Stimulated activated CD4-positive, alpha-beta T cell treated with anti-CD3 and anti-CD28 coated beads, TNF-alpha, amount 100 ng/mL, for 1 hour (primary cell): Measurements from ENCODE around the gene ULBP2.
"Not testable (repeated sequence)": the region's sequence is repeated elsewhere in the genome, so short reads cannot be mapped to it uniquely, and the experiment has no call there.

Experiments used
- DNase-seq, 3 donors: peaks; one replicate each; pipeline ENCODE4 v3.0.0-alpha.2; 2020; ENCODE audit warnings: low read depth in 3 of 3, low spot score in 1 of 3

Gene ULBP2

DNA sequence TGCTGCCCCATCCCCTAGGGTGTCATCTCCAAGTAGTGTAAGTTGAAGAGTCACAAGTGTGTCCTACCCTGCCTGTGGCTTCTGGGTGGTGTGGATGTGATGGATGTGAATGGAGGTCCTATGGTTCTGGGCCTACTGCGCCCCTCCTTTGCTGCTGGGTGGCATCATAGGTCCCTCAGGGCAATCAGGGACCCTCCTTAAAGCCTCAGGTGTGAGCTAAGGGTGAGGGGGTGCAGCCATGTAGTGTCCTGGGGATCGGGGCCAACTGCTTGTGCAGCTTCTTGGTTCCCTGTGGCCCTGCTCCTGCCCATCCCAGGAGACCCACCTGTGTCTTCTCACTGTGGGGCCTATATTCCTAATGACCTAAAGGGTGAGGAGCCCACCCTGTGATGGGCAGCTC, 24.5 kb downstream of the ULBP2 start:
- DNase-seq: not testable (repeated sequence)

- no peak for DNase-seq
Measured at GRCh38 chr6:149967591-149967990, 25.8 kb downstream of the ULBP2 start.

DNA sequence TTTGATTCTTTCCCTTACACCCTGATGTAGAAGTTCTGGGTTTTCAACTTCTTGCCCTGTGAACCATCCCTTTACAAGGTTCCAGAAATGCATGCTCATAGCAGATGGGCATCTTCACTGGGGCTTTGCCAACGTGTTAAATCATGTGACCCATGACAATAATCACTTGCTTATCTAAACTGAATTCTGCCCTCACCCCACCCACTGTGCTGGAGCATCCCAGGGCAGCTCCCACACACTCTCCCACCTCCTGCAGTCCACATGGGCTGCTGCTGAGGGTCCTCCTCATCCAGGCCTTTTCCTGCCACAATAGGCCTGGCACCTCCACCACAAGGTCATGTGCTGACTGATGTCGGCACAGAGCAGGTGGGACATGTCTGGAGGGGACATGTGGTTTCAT, 26.2 kb downstream of the ULBP2 start:
- not testable (repeated sequence) for DNase-seq

DNA sequence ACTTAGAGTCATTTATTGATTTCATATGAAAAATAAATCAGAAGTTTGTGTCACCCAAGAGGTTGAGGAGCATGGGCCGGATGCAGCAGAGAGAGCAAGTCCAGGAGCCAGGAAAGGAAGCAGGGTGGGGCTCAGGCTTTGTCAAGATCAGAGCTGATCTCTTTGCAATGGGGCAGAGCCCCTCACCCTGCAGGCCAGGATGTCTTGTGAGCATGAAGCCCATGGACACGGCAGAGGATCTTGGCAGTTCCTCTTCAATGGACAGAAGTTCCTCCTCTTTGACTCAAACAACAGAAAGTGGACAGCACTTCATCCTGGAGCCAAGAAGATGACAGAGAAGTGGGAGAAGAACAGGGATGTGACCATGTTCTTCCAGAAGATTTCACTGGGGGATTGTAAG, 27.1 kb downstream of the ULBP2 start:
- DNase-seq: not testable (repeated sequence)

DNA sequence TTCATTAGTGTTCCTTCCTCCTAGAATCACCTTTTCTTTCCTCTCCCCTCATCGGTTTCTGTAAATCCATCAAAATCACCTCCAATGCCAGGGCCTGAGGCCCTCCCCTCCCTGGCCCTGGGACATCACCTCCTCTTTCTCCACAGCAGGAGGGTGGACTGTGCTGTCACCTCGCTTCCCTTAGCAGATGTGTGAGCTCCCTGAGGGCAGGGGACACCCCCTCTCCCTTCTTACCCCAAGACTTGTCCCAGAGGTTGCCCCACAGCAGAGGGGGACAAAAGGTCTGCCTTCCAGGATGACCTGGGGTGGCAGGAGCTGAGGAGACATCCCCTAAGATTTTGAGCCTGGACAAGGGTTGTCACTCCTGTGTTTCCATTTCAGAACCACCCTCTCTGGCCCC, 27.8 kb downstream of the ULBP2 start:
- DNase-seq: no peak

DNA sequence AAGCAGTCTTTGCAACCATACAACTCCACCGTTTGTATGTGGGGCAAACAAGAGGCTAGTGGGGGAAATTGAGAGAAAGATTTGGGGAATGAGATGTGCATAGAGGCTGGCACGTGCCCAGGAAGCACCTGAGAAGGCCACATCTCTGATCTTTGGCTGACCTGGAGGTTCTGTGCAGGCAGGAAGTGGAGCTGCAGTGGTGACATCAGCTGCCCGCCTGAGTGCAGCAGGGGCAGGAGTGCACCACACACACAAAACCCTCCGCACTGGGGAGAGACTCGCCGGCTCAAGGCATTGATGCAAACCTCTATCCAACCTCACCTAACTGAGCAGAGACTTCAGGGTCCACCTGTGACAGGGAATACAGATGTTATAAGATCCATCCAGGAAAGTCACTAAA, 32.6 kb downstream of the ULBP2 start:
- not testable (repeated sequence) for DNase-seq

DNA sequence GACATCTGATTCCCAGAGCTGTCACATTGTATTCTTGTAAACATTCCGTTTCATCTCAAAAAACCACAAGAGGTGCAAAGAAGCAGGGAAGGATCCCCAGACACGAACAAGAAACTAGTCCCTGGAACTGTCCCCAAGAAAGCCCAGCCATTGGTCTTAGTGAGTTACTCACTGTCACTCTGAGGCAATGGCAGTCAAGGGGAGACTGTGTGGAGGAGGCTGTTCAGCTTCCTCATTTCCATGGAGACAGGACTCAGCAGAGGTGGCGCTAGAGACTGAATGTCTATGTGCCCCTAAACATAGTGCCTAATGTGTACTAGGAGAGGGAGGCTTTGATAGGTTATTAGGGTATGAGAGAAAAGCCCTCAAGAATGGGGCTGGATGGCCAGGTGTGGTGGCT, 33.0 kb downstream of the ULBP2 start:
- DNase-seq: no peak

- DNase-seq: no peak
Measured at GRCh38 chr6:149975400-149975799, 33.6 kb downstream of the ULBP2 start.

DNA sequence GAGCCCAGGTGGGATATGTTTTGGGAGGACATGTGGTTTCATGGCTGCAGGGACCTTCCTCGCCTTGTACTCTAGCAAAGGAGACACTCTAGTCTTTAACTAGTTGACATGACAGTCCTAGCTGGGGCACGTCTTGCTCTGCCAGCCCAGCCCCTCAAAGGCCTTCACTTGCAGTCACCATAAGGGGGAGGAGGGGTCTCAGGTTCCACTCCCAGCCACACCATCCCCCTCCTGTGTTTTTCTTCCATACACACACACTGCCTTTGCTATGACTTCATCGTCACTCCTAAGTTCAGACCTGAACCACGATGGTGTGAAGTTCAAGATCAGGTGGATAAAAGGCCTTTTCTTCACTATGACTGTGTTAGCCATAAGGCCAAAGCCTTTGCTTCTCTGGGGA, 35.4 kb downstream of the ULBP2 start:
- no peak for DNase-seq

DNA sequence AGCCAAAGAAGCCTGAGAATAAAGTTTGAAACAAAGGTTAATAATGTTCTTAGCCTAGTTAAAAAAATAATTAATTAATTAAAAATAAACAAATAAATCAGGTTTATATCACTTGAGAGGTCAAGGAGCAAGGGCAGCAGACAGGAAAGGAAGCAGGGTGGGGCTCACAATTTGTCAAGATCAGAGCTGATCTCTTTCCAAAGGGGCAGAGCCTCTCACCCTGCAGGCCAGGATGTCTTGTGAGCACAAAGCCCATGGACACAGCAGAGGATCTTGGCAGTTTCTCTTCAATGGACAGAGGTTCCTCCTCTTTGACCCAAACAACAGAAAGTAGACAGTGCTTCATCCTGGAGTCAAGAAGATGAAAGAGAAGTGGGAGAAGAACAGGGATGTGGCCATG, 36.8 kb downstream of the ULBP2 start:
- DNase-seq: no peak

- no peak for DNase-seq
Measured at GRCh38 chr6:149979293-149979692, 37.5 kb downstream of the ULBP2 start.

DNA sequence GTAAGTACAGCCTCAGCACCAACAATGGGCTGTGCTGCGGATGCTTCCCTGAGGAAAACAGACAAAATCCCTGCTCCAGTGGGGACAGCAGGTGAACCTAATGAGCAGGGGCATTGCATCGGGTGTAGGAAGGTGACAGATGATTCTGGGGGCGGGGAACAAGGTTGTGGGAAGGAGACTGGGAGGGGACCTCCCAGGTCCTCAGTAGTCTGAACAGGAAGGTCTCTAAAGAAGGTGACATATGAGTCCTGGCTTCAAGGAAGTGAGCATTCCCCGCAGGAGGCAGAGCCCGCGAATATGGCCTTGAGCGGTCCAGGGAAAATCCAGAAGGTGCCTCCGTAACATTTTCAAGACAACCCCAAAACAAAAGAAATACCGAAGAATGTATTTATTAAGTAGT, 41.3 kb downstream of the ULBP2 start:
- DNase-seq: no peak

- DNase-seq: no peak
Measured at GRCh38 chr6:149984773-149985172, 43.0 kb downstream of the ULBP2 start.

GRCh38 chr6:149985481-149985937, 43.7 kb downstream of the ULBP2 start:
- DNase-seq: no peak

DNA sequence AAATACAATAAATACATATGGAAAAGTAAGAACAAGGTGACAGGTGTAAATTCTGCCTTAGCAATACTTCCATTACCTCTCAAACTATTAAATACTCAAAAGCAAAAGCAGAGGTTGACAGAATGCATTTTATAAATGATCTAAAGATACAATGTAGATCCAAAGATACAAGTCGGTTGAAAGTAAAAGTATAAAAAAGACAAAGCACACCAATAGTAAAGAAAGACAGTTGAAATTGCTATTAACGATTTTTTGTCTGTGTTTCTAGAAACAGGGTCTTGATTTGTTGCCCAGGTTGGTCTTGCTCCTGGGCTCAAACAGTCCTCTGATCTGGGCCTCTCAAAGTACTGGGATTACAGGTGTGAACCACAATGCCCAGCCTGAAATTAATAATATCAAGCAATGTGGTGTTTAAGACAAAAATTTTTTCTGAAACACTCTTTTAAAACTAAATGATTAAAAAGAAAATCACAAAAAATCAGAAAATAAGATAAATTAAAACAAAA, 45.8 kb downstream of the ULBP2 start:
- no peak for DNase-seq

DNA sequence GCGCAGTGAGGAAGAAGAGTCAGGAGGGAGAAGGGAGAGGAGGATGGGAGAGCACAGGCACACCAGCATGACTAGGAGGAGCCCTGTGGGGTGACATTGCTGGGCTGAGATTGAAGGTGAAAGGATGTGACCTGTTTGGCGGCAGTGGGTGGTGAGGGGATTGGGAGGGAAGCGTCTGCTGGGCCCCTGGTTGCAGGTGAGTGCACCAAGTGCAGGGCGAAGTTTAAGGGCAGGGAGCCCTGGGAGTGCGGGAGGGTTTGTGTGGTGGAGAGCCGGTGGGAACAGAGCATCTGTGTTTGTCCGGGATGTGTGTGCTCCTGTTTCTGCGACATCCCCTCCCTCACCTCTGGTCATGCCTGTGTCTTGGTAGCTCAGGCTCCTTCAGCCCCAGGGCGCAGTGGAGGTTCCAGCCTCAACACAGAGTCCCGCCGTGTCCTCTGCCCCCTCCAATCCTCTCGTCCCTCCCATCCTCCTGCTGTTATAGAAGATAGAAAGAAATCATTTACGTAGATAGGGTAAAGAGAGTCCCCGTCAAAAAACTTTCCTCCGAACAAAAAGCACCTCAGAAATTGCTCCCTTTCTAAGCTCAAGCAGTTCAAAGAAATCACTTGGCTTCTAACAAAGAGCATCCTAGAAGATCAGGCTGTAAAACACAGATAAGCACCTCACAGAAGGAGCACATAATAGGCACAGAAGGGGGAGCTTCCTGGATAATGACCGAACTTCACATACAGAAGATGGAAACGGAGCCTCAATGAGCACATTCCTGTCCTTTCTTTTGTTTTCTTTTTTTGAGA, 46.9 kb downstream of the ULBP2 start:
- no peak for DNase-seq

DNA sequence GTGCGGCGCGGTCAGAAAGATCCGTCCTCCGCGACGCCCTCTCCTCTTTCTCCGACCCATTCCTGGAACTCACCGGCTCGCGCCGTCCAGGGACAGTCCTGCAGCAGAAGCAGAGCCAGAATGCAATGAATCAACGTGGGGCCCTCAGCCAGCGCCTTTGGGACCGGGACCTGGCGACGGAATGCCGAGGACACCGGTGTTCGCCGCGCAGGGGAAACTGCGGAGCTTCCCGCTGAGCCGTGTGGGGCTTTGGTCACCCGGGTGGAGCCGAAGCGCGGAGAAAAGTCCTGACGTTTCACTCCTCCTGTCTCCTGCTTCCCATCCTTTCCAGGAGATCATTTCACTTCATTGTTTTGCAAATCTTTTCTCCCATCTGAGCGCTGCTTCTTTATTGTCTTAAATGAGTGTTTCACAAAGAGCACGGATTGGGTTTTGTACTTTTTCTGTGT, 48.4 kb downstream of the ULBP2 start:
- DNase-seq: no peak

- DNase-seq: no peak
Measured at GRCh38 chr6:149990661-149991471, 49.1 kb downstream of the ULBP2 start.

DNA sequence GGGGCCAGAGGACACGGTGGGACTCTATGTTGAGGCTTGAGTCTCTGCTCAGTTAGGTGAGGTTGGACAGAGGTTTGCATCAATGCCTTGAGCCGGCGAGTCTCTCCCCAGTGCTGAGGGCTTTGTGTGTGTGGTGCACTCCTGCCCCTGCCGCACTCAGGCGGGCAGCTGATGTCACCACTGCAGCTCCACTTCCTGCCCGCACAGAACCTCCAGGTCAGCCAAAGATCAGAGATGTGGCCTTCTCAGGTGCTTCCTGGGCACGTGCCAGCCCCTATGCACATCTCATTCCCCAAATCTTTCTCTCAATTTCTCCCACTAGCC, 49.6 kb downstream of the ULBP2 start:
- DNase-seq: not testable (repeated sequence)

- no peak for DNase-seq
Measured at GRCh38 chr6:149991838-149992237, 50.0 kb downstream of the ULBP2 start.

DNA sequence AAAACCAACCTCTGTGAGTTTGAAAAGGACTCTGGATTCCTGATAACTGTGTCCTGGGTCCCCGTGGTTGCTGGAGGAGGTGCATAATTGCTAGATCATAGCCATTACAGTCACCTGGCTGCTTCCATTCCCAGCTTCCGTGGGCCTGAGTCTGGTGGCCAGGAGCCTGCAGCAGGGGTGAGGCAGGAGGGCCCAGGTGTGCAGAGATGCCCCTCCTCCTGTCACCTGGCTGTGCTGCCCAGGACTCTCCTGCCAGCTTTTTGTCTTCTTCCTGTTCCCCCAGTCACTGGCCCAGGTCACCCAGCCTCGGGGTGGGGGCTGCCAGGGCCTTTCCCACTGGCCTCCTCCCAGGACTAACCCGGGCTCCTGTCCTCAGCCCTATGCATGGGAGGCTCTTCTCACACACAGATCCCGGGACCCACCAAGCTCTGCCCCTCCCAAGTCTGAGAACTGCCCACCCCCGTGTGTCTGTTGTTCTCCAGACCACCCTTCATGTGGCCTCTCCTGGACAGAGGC, 53.5 kb downstream of the ULBP2 start:
- DNase-seq: no peak

DNA sequence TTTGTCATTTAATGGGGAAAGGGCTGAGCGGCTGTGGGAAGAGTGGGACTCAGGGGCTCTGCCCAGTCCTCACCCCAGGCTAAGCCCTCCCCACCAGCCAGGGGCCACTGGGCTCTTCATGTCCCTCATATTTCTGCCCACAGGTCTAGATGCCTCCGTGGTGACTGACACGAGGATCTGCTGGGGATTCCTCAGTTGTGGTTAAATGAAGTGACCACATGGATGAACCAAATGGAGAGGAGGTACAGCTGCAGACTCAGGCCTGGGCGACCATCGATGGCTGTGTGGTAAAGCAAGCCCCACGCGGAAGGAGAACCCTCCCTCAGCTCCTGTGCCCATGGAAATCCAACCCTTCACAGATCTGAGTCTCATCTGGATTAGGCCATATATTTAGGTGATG, 54.2 kb downstream of the ULBP2 start:
- no peak for DNase-seq
